Liver (tissue), 3 donors: ENCODE results near the gene NMRK1.
A peak's percentile ranks its signal among the peaks of the same experiment; 100 is the strongest.

Experiments
- SP1 ChIP-seq: IDR thresholded peaks from 2 replicates; pipeline ENCODE4 v1.6.1; 2018; ENCODE audit warnings: antibody characterized with exemption, mild to moderate bottlenecking
- TF ChIP-seq, protein P1 (sequence below): fragments of 150-350 bp; IDR thresholded peaks from 2 replicates; pipeline ENCODE4 v1.5.1; 2017; ENCODE audit warnings: improper control_type of control experiment, low read depth, low read length; ENCODE audit not compliant: missing input control
- donor health status: healthy.
- donor health status: healthy.

DNA sequence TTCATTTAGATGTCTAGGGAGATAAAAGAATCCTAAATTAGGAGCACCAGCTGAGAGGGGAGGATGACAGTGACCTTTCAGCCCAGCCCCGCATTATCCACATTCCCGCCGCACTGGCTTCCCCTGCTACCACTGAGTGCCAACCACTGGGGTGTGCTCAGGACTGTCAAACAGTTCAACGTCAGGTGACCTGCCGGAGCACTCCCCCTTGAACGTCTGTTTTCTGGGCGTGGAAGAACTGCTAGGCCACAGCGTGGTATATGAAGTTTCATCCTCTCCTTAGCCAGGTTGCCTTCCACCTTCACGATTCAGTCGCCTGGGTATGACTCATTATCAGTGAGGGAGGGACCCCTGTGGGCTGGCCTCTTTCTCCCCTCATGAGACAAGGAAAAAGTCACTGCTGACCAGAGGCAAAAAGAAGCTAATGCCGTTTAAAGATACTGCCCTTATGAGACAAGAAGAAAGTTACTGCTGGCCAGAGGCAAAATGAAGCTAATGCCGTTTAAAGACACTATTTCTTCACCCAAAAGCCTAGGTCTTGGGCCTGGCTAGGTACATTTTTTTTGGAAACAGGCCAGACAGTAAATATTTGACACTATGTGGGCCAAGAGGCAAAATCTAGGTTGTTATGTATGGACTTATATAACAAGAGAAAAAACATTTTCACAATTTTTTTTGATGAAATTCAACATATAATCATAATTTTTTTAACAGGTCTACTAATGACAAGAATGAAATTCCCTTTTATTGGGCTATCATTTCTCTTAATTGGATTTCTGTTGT, 4.6 kb downstream of the NMRK1 start:
- peak; percentile 26 for TF ChIP-seq SP1
- TF ChIP-seq, protein P1, sequence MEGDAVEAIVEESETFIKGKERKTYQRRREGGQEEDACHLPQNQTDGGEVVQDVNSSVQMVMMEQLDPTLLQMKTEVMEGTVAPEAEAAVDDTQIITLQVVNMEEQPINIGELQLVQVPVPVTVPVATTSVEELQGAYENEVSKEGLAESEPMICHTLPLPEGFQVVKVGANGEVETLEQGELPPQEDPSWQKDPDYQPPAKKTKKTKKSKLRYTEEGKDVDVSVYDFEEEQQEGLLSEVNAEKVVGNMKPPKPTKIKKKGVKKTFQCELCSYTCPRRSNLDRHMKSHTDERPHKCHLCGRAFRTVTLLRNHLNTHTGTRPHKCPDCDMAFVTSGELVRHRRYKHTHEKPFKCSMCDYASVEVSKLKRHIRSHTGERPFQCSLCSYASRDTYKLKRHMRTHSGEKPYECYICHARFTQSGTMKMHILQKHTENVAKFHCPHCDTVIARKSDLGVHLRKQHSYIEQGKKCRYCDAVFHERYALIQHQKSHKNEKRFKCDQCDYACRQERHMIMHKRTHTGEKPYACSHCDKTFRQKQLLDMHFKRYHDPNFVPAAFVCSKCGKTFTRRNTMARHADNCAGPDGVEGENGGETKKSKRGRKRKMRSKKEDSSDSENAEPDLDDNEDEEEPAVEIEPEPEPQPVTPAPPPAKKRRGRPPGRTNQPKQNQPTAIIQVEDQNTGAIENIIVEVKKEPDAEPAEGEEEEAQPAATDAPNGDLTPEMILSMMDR = no peak
